GM18507 (cell line): ENCODE data around the gene RBMS1.

ENCODE experiments used
- DNase-seq: peaks from one replicate; pipeline ENCODE4 v3.0.0; 2011; ENCODE audit warnings: low read depth; ENCODE audit not compliant: insufficient read length; ENCODE audit errors: extremely low spot score
- FAIRE-seq: peaks from 2 replicates; lab custom pipeline; 2011; peaks lifted over from hg19 to GRCh38; lab: Jason Lieb, UNC

The RBMS1 gene

DNA sequence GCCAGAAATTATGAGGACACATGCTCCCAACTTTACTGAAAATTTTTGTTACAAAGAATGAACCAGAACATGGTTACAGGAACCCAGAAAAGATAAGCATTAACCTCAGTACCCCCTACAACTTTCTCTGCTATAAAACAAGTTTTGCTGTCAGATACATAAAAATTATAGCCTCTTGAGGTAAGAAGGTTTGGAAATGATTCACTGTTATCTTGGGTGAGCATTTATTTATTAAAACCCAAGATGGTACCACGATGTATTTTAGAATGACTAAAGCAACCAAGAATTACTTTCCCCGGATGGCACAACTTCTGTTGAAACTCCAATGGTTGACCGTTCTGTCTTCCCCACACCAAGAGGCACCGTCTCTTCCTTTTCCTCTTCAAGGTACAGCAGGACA, 72.9 kb downstream of the RBMS1 start:
- no peak for FAIRE-seq
- DNase-seq = no peak

DNA sequence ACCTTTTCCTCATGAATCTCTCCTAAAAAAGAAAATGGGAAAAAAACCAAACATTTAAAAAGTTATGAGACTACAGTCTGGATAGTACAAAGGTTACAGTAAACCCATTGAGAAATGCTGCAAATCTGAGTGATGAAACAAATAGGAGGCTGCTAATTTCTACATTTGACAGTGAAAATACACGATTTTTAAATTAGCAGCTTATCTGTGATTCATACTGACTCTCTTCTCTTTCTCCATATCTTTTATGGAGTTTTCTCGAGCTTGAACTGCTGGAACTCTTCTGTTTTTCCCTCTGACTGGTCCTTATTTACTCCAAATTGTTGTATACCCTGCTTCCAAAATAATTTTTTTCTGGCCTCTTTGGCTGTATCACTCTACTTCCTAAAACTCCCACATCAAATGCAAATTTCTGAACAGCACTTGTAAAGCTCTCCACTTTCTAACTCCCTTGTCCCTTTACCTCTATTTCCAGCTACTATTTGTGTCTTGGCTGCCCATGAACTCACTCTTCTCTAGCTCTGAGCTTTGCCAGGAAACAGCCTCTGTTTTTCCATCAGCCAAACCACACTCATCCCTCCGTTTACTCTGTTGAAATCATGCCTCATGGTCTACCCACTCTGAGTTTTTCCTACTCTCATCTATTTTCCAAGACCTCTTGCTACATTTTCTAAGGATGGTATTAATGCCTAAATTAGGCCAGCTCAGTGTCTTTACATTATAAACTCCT, 73.7 kb downstream of the RBMS1 start:
- no peak for DNase-seq

DNA sequence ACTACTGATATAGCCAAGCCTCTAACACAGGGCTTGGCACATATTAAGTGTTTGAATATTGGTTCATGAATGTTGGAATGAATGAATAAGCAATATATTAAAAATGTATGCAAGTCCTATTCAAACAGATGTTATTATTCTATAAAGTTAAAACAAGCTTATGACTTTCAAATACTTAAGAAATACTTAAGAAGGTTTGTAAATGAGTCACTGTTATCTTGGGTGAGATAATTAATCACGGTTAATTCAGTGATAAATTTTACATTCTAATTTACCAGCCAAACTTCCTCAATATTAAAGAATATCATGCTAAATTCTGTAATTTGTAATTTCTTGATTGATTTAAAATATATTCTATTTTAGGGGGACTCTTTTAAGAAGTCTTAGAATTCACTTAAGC, 74.8 kb downstream of the RBMS1 start:
- FAIRE-seq = no peak
- no peak for DNase-seq

More for the DNA sequence above, 73.7 kb downstream of the RBMS1 start:
- no peak for FAIRE-seq

DNA sequence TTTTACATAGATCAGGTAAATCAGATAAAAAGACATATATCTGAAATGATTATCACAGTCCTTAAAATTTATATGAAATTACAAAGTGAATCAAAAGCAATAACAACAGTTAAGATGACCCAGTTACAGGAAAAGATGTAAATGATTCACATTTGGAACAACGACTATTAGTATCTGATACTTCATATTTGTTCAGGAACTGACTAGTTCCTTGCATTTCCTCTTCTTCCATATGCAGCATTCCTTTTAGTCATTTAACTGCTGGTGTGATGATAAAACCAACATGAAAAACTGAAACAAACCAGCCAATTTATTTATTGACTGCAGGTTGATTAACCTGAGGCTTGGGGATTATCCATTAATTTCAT, 75.2 kb downstream of the RBMS1 start:
- no peak for DNase-seq
- no peak for FAIRE-seq

DNA sequence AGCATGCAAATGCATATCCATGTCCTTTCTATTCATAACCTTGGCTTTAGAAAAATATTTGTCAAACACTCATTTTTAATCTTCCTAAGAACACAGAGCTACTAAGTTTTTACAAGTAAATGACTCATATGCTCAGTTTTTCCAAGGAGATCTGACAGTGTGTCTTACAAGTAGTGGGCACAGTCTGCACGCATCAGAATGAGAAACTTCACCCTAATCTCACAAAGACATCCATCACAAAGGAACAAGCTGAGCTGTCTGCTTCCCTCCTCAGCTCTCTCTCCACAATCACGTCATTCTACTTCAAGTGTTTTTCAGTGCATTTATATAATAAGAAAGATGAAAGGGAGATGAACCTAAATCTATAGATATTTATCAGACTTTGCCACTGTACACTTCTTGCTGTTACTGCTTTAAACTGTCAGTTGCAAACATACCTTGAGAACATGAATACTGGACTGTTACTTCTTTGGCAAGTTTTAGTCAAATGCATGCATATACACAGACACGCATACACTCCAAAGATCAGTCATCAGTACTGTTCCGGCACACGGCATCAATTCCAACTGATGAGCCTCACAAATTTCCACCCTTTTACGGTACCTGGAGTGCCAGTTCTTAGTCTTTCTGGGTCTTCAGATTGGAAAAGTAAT, 75.7 kb downstream of the RBMS1 start:
- FAIRE-seq = no peak
- DNase-seq = no peak

DNA sequence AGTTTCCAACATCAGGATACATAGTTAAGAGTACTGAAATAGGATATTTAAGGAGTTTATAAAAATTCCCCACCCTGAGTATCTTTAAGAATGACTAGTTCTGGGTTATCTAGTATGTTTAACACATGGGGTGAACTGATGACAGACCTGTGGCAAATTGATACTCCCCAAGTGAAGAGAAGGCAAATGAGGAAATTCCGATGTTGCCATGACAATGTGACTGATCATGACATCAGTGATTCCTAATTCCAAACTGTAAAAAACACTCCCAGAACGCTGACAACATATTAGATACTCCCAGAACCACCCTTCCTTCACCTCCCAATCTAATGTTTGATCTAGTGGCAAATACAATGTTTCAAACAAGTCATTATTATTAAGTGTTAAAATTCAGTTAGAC, 77.6 kb downstream of the RBMS1 start:
- no peak for FAIRE-seq
- DNase-seq = no peak

DNA sequence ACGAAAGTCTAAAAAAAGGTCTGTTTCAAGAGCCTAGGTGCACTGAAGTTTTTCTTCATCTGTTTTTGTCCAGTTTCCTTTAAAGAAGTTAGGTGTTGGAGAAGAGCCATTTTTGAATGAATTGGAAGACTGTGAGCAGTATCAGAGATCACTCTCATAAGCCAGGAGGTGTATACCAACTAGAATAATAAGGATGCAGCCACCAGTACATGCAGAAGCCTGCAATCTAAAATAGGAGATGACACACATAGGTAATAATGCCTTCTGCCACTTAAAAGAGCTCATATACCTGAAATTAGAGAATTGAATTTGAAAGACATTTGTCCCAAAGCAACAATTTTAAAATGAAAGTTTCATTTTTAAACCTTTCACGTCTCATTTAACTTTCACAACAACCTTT, 81.7 kb downstream of the RBMS1 start:
- DNase-seq = no peak
- peak; percentile 49 for FAIRE-seq

DNA sequence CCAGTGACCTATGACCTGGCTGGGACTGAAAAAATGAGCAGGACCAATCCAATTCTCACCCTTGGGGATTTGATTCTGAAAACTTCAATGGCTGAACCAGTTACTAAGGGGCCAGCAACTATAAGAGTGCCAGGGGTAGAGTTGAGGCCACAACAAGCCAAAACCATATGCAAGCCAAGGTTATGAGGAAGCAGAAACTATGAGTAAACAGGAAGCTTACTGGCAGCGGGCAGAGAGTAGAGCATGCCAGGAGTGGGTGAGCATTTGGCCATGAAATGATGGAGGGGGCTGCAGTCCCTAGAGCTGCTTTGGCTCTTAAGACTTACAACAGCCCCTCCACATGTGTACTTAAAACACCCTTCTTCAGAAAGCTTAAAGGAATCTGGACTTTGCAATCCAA, 82.4 kb downstream of the RBMS1 start:
- no peak for DNase-seq
- no peak for FAIRE-seq

DNA sequence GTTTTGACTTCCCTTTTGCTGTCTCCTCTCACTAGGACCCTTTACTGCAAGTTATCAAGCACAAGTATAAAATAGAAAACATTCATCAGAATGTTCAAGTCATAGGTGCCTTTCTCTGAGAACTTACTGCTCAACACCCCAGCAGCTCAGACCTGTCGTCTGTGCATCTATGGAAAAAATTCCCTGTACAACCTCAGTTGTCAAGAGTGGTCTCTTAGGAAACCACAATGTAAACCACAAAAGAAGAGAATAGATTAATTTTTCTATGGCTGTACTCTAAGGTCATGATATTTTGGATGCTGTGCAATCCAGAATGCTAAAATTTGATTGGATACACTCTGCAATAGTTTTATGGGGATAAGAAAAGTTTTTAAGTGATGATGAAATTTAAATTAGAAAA, 84.1 kb downstream of the RBMS1 start:
- DNase-seq (no peak), FAIRE-seq (no peak)

DNA sequence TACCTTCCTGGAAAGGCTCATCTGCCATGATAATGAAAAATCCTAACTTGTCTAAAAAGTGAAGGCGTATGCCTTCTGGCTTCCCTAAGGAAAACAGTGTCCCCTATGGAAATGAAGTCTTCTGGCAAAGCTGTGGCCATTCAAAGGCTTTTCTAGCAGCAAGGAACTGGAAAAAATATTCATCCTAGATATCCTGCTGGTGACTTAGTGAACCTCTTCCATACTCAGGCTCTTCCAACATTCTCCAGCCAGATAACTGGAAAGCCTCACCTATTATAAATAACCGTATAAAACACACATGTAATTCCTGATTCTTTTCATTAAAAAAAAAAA, 84.7 kb downstream of the RBMS1 start:
- no peak for DNase-seq
- no peak for FAIRE-seq

DNA sequence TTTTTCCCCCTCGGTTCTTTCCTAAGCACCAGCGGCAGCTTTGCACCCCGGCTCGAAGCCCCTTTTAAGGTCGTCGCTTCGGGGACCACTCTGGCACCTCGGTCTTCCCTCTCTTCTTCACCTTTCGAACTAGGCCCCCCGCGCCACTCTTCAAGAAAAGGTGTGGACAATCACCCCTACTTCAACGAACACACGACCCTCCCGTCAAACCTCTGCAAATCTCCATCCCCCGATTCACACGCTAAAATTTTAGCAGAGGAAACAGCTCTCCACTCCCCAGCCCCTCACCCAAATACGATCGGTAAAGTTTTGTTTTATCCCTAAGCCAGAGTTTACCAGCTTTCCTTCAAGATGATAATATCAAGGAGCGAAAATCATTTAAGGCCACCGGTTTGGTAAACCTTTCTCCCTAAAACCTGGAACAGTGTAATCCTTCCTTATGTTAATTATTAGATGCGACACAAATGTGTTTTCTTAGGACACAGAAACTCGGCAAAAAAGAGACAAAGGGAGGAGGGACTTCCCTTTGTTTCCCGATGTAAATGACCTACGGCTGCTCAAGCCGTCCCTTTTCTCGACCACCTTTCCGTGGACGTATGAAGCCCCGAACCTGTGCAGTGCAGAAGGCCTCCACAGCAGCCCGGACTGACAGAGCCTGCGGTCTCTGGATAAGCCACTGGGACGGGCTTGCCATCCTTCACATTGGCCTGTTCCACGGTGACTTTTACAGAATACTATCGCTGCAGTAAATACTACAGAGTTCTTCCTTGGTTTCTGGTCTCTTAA, 85.2 kb downstream of the RBMS1 start:
- no peak for DNase-seq
- no peak for FAIRE-seq

DNA sequence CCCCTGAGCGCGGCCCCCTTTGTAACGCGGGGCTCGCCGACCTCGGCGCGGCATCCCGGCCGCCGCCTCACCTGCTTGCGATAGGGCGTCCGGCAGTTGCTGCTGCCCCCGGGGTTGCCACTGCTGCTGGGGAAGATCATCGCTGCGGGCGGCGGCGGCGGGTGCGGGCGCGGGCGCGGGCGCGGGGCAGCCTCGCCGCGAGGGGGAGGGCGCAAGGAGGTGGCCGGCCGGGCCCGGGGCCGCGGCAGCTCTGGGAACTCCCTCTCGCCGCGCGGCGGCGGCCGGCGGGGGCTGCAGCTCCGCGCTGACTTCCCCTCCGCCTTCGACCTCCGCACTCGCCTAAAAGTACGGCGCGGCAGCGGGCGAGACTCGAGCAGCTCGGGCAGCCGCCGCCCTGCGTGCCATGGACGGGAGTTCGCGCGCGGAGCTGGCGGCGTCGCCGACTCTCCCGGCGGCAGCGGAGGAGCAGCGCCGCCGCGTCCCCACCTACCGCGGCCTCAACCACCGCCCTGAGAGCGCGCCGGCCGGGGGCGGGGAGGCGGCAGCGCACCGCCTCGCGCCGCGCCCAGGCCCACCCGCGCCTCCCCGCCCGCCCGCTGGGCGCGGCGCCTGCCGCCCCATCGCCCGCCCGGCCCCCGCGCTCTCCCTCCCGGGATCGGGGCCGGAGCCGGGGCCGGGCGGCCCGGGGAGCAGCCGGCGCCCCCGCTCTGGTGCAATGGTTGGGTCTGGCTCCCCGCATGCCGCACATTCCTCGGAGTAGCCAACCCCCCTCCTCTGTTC, 86.0 kb downstream of the RBMS1 start:
- FAIRE-seq = peak; percentile 31
- DNase-seq = no peak

DNA sequence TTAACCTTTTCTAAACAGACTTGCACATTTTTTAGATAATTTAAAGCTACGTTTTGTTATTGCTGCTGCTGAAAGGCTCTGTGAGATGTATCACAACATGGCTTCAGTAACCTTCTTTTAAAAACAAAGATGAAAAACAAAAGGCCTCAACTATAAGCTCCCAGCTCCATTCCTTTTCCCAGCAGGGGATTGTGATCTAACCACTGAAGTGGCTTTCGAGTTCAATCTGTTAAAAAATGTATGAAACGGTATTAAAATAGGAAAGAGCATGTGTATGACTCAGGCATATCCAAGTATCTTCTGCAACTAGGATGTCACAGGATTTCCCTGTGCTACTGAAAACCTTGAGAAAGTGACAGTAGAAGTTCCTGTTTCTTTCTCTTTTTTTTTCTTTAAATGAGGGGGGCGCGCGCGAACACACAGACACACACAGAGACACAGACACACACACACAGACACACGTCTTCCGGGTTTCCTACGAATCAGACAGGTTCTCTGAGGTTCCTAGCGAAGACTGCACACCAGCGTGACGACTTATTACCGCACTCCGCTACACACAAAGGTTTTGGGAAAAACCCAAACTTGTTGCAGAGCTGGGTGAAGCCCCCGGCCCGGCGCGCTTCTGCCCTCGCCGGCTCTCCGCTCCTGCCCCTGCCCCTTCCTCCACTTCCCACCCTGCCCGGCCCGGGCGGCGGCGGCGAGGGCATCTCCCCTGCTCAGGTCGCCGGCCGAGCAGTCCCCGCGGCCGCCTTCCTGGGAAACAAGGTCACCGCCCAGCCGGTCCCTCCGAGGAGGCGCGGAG, 86.8 kb downstream of the RBMS1 start:
- DNase-seq = no peak

DNA sequence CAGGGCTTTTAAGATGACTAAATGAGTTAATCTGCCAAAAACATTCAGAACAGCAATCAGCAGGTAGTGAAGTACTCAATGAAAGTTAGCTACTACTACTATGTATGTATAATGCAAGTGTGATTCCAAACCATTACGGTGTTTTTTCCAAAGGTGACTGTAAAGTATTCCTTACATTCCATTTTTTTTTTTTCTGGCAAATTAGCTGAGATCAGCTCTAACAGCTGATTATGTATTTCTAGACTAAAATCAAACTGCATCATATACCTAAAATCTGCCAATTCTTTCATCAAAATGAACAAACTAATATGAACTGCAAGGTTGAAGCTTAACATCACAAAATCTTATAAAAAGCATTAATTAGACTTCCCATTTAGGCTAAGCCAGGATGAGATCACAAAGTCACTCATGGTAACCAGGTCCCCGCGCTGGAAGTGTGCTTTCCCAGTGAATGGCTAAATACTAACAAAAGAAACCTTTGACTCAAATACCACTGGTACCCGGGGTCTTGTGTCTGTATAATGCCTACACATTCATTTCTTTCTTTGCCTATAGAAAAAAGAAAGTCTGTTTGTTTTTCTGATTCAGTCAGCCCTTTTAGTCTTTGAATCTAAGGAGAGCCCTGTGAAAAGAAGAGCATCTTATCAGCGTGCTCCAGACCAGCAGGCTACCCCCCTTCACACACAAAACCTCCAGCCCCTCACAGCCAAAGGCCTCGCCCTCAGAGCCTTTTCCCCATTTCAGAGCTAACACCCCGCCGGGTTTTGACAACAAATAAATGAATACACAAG, 88.3 kb downstream of the RBMS1 start:
- no peak for FAIRE-seq
- DNase-seq = no peak

More for the DNA sequence above, 86.8 kb downstream of the RBMS1 start:
- FAIRE-seq = peak; percentile 85

DNA sequence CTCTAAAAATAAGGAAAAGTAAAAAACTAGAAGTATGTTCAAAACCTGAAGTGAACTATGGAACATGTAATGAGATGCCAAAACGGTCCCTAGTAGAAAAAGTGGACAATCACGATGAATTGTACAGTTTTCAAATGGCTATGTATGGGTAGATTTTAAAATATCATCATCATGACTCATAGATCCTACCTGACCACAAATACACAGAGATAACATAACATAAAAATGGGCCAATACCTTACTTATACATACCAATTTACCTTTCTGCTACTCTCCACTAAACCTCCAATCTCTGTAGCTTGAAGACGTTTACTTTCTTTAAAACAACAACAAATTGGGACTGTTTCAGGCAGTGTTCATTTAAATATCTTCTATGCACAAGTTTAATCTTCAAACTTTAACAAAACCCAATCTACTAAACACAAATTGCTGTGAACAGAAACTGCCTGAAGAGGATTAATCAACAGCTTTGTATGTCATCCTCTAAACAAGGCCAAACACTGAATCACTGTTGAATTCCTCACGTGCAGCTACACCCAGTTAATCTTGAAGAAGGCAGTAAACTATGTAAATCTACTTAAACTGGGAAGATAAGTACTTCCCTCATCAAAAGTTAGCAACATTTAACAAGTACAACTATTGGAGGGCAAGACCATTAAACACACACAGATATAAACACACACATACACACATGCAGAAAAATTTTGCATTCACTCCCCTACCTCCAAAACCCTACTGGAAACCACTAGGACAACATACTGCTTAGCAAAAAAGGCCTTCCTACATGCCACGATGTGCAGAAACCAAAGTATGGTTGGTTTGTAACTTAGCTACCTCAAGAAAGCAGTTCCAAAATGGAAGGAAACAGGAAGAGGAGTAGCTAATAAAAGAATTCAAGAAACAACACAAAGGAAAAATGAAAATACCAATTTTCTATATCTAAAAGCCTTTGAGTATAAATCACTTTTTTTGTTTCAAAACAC, 90.3 kb downstream of the RBMS1 start:
- FAIRE-seq (no peak), DNase-seq (no peak)

DNA sequence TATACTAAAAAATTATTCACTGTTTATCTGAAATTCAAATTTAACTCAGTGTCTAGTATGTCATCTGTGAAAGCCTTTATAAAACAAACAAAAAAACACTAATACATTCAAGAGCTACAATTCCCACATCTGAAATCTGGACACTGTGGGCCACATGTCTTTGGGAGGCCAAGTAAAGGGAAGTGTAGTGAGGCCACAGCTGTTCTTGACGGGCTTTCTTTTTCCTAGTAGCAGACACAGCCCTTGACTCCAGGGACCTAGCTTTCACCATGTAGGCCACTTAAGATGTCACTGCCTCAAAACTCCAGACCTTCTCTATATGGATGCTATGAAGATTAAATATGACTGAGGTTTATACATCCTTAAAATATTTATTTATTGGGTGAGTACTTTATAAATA, 91.1 kb downstream of the RBMS1 start:
- no peak for FAIRE-seq

DNA sequence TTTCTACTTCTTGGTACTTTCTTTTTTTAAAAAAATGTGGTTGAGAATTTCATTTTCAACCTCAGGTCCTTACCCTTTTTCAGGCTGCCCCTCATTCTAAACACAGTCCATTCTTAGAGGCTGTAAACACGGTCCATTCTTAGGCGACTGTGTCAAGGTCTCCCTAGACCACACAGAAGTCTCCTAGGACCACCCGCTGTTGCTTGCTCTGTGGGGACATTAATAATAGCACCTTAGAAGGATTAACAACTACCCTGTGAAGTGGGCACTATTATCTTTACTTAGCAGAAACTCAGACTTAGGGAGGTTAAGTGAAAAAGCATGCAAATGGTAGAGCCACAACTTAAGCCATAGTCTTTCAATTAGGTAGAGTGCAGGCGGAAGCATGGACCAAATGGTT, 91.7 kb downstream of the RBMS1 start:
- DNase-seq (no peak), FAIRE-seq (no peak)

More for the DNA sequence above, 91.1 kb downstream of the RBMS1 start:
- no peak for DNase-seq
